ENCODE data around the gene SEMA5B. TPM values are rescaled to one million over a fixed set of nuclear protein-coding genes. Genes with fewer than 3 reads are reported as not detected.

The SEMA5B gene
- total RNA-seq, 1 experiment from 2014 or later: not detected

GRCh38 chr3:122893754-122894668, 133.6 kb downstream of the SEMA5B start:
- DNase-seq (ENCODE audit: low spot score): no peak

GRCh38 chr3:122893282-122893681, 134.3 kb downstream of the SEMA5B start:
- peak; percentile 48 for DNase-seq (ENCODE audit: low spot score)

- DNase-seq (ENCODE audit: low spot score): no peak
Observed at GRCh38 chr3:122892118-122892960, 135.2 kb downstream of the SEMA5B start.

- DNase-seq (ENCODE audit: low spot score): no peak
Observed at GRCh38 chr3:122890720-122891220, 136.8 kb downstream of the SEMA5B start.

- peak; percentile 37 for DNase-seq (ENCODE audit: low spot score)
Observed at GRCh38 chr3:122890077-122890719, 137.4 kb downstream of the SEMA5B start.

GRCh38 chr3:122886946-122887345, 140.6 kb downstream of the SEMA5B start:
- DNase-seq (ENCODE audit: low spot score): no peak

GRCh38 chr3:122886251-122886650, 141.3 kb downstream of the SEMA5B start:
- DNase-seq (ENCODE audit: low spot score): no peak

GRCh38 chr3:122882361-122882947, 145.1 kb downstream of the SEMA5B start:
- DNase-seq (ENCODE audit: low spot score): no peak

- no peak for DNase-seq (ENCODE audit: low spot score)
Observed at GRCh38 chr3:122880624-122881023, 146.9 kb downstream of the SEMA5B start.

- no peak for DNase-seq (ENCODE audit: low spot score)
Observed at GRCh38 chr3:122880173-122880572, 147.4 kb downstream of the SEMA5B start.

GRCh38 chr3:122875547-122876127, 151.9 kb downstream of the SEMA5B start:
- DNase-seq (ENCODE audit: low spot score): no peak

GRCh38 chr3:122873741-122874515, 153.6 kb downstream of the SEMA5B start:
- no peak for DNase-seq (ENCODE audit: low spot score)

- no peak for DNase-seq (ENCODE audit: low spot score)
Observed at GRCh38 chr3:122868322-122868721, 159.2 kb downstream of the SEMA5B start.

- no peak for DNase-seq (ENCODE audit: low spot score)
Observed at GRCh38 chr3:122864498-122864897, 163.1 kb downstream of the SEMA5B start.

- DNase-seq (ENCODE audit: low spot score): no peak
Observed at GRCh38 chr3:122862381-122862780, 165.2 kb downstream of the SEMA5B start.

Other genes with a start within 250 kb of the SEMA5B start
- 6.2 and 14.6 TPM in 2 replicates for gene HSPBAP1, start 233.9 kb downstream of the SEMA5B start, total RNA-seq (2014; rRNA removed; shearing (Covaris generic))
- 44.2 and 49.5 TPM in 2 replicates for gene SLC49A4, start 232.7 kb downstream of the SEMA5B start, total RNA-seq (2014; rRNA removed; shearing (Covaris generic))
- gene PDIA5, start 39.3 kb upstream of the SEMA5B start, total RNA-seq (2014; rRNA removed; shearing (Covaris generic)): 15.0 and 16.5 TPM in 2 replicates
- 34.6 and 50.6 TPM in 2 replicates for gene SEC22A, start 174.2 kb upstream of the SEMA5B start, total RNA-seq (2014; rRNA removed; shearing (Covaris generic))